GM10266 (cell line): ENCODE measurements around the gene LCA5.
A peak's percentile ranks its signal among the peaks of the same experiment; 100 is the strongest.

Experiments
- DNase-seq: peaks from one replicate; pipeline ENCODE4 v3.0.0; 2012; ENCODE audit errors: extremely low spot score
- CTCF ChIP-seq: IDR thresholded peaks from 2 replicates; pipeline ENCODE4 v1.5.1; 2012; ENCODE audit warnings: mild to moderate bottlenecking, low read depth; ENCODE audit not compliant: control insufficient read depth, insufficient read depth; ENCODE audit errors: missing control alignments

The LCA5 gene

DNA sequence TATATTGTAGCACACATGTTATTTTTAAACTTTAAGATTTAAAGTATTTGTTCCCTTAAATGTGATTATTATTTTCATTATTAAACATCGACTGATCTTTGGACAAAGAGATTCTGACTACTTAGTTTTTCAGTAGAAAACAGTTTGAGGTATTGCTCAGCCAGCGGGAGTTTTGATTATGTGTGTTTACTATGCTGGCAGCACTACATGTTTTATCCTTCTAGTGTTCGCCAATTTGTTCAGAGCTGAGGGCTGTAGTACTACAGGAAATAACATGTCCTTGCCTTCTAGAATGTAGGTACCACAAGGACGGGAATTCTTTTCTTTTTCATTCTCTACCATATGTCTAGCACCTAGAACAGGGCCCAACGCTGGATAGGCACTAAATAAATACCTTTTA is 11.1 kb upstream of the LCA5 start:
- DNase-seq: no peak
- no peak for TF ChIP-seq CTCF

- TF ChIP-seq CTCF: no peak
- DNase-seq: no peak
Measured at GRCh38 chr6:79546186-79546585, 9.0 kb upstream of the LCA5 start.

GRCh38 chr6:79544939-79545450 is 7.8 kb upstream of the LCA5 start:
- peak; percentile 51 for TF ChIP-seq CTCF
- DNase-seq: peak; percentile 68

DNA sequence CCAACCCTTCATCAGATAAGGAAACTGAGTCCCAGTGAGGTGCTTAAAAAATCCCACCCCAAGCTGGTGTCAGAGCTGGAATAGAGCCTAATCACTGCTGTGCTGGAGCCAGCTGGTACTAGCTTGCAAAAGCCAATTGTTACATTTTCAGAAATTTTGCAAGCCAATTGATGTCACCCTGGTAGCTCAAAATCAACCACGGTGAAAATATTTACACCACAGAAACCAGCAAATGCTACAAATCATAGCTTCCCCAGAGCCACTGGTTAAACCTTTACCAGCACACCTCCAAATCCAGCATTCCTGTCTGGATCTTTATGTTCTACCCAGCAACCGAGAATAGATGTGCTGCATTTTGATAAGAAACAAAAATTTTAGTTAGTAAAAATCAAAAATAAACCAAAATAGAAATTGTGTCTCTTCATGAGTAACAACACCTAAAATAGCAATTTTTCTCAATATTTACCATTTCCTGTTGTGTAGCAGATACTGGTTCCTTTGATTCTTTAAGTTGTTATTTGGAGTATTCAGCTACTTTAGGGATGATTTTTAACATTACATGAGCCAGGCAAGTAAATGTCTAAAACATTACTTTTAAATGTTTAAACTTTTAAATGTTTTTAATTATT is 7.2 kb upstream of the LCA5 start:
- no peak for TF ChIP-seq CTCF
- DNase-seq: peak; percentile 7

DNA sequence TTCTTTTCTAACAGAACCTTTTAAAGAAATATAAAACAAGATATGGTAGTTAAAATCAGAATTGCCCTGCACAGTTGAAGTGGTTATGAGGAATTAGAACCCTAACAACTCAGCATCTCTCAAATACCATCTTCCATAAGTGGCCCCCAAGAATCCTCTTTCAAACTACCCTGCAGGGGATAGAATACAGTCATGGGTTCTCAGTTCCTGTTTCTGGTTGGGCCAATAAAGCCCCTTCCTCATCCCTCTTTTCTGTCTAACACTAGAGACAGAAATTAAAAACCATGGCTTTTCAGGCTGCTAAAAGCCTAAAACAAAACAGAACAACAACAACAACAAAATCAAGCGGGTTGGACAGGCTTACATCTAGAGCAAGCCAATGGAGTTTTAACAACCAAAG is 6.7 kb upstream of the LCA5 start:
- no peak for TF ChIP-seq CTCF
- no peak for DNase-seq

GRCh38 chr6:79543411-79543810 is 6.2 kb upstream of the LCA5 start:
- DNase-seq: no peak

More at GRCh38 chr6:79543411-79543810, 6.2 kb upstream of the LCA5 start:
- TF ChIP-seq CTCF: no peak
